Naive thymus-derived CD4-positive, alpha-beta T cell (primary cell): ENCODE measurements around the gene JUND. TPM values are rescaled to one million over a fixed set of nuclear protein-coding genes. Genes with fewer than 3 reads are reported as not detected.

Source experiments
- ATAC-seq: fragments of 150-1000 bp; cut with Tn5 transposase; 2 replicates; pipeline ENCODE4 v1.10.0; 2021; ENCODE audit warnings: mild to moderate bottlenecking, moderate library complexity
- CTCF ChIA-PET: fragments of 350-600 bp; sonication (Branson Sonifier 250); formaldehyde crosslinking; loops from one replicate; lab custom pipeline; 2021; ENCODE audit warnings: antibody characterized with exemption; lab: Charles Lee
- POLR2A ChIA-PET: fragments of 350-600 bp; sonication (Branson Sonifier 250); formaldehyde crosslinking; loops from one replicate; lab custom pipeline; 2021; ENCODE audit warnings: antibody characterized with exemption, inconsistent platforms; lab: Charles Lee
- DNase-seq, 9 donors: peaks; one replicate each; pipeline versions ENCODE4 v3.0.0 to v3.0.0-alpha.2; 2020 to 2022; ENCODE audit warnings: mixed read lengths in 1 of 9
- H3K27ac ChIP-seq: one replicate; pipeline ENCODE4 v1.7.0; 2013; ENCODE audit warnings: mild to moderate bottlenecking, low read depth, low read length, moderate library complexity
- H3K27me3 ChIP-seq, 2 donors: one replicate each; pipeline ENCODE4 v1.7.0; 2013; ENCODE audit warnings: low read length in 2 of 2, mild to moderate bottlenecking in 2 of 2, moderate library complexity in 2 of 2; ENCODE audit not compliant: control insufficient read depth in 2 of 2, insufficient read depth in 2 of 2
- H3K36me3 ChIP-seq, 3 experiments: 1 replicate in 2 of 3; 2 replicates in 1 of 3; pipeline ENCODE4 v1.7.0; 2013; ENCODE audit warnings: low read length in 3 of 3, mild to moderate bottlenecking in 3 of 3, moderate library complexity in 1 of 3; ENCODE audit not compliant: insufficient read depth in 3 of 3, control insufficient read depth in 2 of 3
- H3K4me1 ChIP-seq, 2 donors: one replicate each; pipeline ENCODE4 v1.7.0; 2013; ENCODE audit warnings: low read length in 2 of 2, mild to moderate bottlenecking in 2 of 2, moderate library complexity in 1 of 2; ENCODE audit not compliant: control insufficient read depth in 2 of 2, insufficient read depth in 2 of 2
- H3K4me3 ChIP-seq: 2 replicates; pipeline ENCODE4 v1.7.0; 2013; ENCODE audit warnings: mild to moderate bottlenecking, low read length
- H3K9me3 ChIP-seq, 3 experiments: 1 replicate in 2 of 3; 2 replicates in 1 of 3; pipeline ENCODE4 v1.7.0; 2013; ENCODE audit warnings: low read length in 3 of 3; ENCODE audit not compliant: control insufficient read depth in 2 of 3
- H3K27ac Mint-ChIP-seq, 9 donors: one replicate each; pipeline ENCODE4 v1.8.0; 2020 to 2022; ENCODE audit warnings: mixed read lengths in 9 of 9, mild to moderate bottlenecking in 8 of 9, moderate library complexity in 5 of 9, inconsistent platforms in 2 of 9
- H3K27me3 Mint-ChIP-seq, 5 donors: one replicate each; pipeline ENCODE4 v1.8.0; 2021 to 2022; ENCODE audit warnings: mixed read lengths in 5 of 5, mild to moderate bottlenecking in 1 of 5
- H3K36me3 Mint-ChIP-seq, 5 donors: one replicate each; pipeline ENCODE4 v1.8.0; 2020 to 2022; ENCODE audit warnings: mixed read lengths in 5 of 5, mild to moderate bottlenecking in 3 of 5, inconsistent platforms in 1 of 5
- H3K4me1 Mint-ChIP-seq, 7 donors: one replicate each; pipeline ENCODE4 v1.8.0; 2020 to 2022; ENCODE audit warnings: mixed read lengths in 7 of 7, mild to moderate bottlenecking in 3 of 7, inconsistent platforms in 1 of 7
- H3K4me3 Mint-ChIP-seq, 10 donors: one replicate each; pipeline ENCODE4 v1.8.0; 2020 to 2022; ENCODE audit warnings: mild to moderate bottlenecking in 10 of 10, mixed read lengths in 10 of 10, moderate library complexity in 6 of 10, inconsistent platforms in 2 of 10
- H3K9me3 Mint-ChIP-seq, 11 donors: one replicate each; pipeline ENCODE4 v1.8.0; 2020 to 2022; ENCODE audit warnings: mixed read lengths in 11 of 11, mild to moderate bottlenecking in 4 of 11, inconsistent platforms in 1 of 11, moderate library complexity in 1 of 11
- intact Hi-C, 2 donors: fragments of 100-400 bp; cut with micrococcal nuclease; formaldehyde crosslinking; loops; one replicate each; pipeline ENCODE4 v1.15.1; 2023
- polyA plus RNA-seq, 2 donors: library from polyadenylated mRNA; unstranded; fragments of 300-500 nt; fragmentation: Illumina TruSeq; gene quantifications; one replicate each; pipeline ENCODE4 v1.2.3, GENCODE V29; 2021
- total RNA-seq, 6 experiments: library from RNA in 5 of 6; stranded (reverse) in 5 of 6; gene quantifications; 1 replicate in 5 of 6; 2 replicates in 1 of 6; pipeline ENCODE4 v1.2.3 and lab custom pipeline; 2021 to 2026

JUND gene
- total and polyA plus RNA-seq, 7 experiments from 2014 or later: 29.0 to 1,360 (median 234) TPM

- no peaks in the 10 kb centered on the region for H3K27me3 ChIP-seq
- ChIA-PET POLR2A (interaction anchor here (3.8 to 6.7 kb wide), 5 partner anchors 11 to 30 kb away, joined by 23 to 216 read pairs (median 49); partner anchors contain the start of genes JUND and LSM4), CTCF (interaction anchor here (1.5 kb wide), 1 partner anchor 38 kb away, joined by 3 read pairs; no protein-coding TSS in a partner anchor)
- peak overlapping the region; percentile 92 for H3K27ac ChIP-seq
- DNase-seq: no peak
- intact Hi-C loops: loop anchor here (1.0 to 5.0 kb wide), 5 partner anchors 10 to 126 kb away; partner anchors contain the start of genes JUND (in 1 of the 2), LSM4 (in 1 of the 2) and SSBP4 (in 1 of the 2)
- H3K4me1 ChIP-seq: peaks cover 41 to 47% of the 10 kb centered on the region in 2 donors
- no peak for ATAC-seq
- H3K27ac Mint-ChIP-seq: peak overlapping the region; percentile 87 to 100 (median 97)
- H3K36me3 Mint-ChIP-seq: peaks cover 0 to 21% (median 0%) of the 10 kb centered on the region in 5 donors
- no peaks in the 10 kb centered on the region for H3K36me3 ChIP-seq
- peaks cover 43 to 73% (median 61%) of the 10 kb centered on the region in 7 donors for H3K4me1 Mint-ChIP-seq
- H3K9me3 ChIP-seq: no peaks in the 10 kb centered on the region
- H3K4me3 Mint-ChIP-seq: peak overlapping the region; percentile 80 to 96 (median 92)
- H3K4me3 ChIP-seq: peak overlapping the region; percentile 84
- peaks cover 0 to 14% (median 0%) of the 10 kb centered on the region in 11 donors for H3K9me3 Mint-ChIP-seq
- no peaks in the 10 kb centered on the region for H3K27me3 Mint-ChIP-seq
These were observed 9.7 kb upstream of the JUND start for GRCh38 chr19:18291019-18291524.

- ChIA-PET CTCF (interaction anchor here (1.5 kb wide), 1 partner anchor 39 kb away, joined by 3 read pairs; no protein-coding TSS in a partner anchor), POLR2A (interaction anchor here (3.8 to 6.7 kb wide), 5 partner anchors 10 to 31 kb away, joined by 23 to 216 read pairs (median 49); partner anchors contain the start of genes JUND and LSM4)
- ATAC-seq (peak; percentile 65), DNase-seq (peak in 8 of 9 donors; percentile 47 to 93 (median 59))
- Mint-ChIP-seq H3K36me3 (peaks cover 0 to 17% (median 0%) of the 10 kb centered on the region in 5 donors), H3K9me3 (peaks cover 0 to 8% (median 0%) of the 10 kb centered on the region in 11 donors), H3K27me3 (no peaks in the 10 kb centered on the region), H3K4me3 (peak overlapping the region; percentile 80 to 96 (median 92)), H3K27ac (peak overlapping the region; percentile 87 to 100 (median 97)), H3K4me1 (peaks cover 43 to 72% (median 63%) of the 10 kb centered on the region in 7 donors)
- Histone ChIP-seq H3K36me3 (no peaks in the 10 kb centered on the region), H3K4me1 (peaks cover 41 to 47% of the 10 kb centered on the region in 2 donors), H3K9me3 (no peaks in the 10 kb centered on the region), H3K4me3 (no peak overlapping the region), H3K27ac (peak overlapping the region; percentile 92), H3K27me3 (no peaks in the 10 kb centered on the region)
- intact Hi-C loops: loop anchor here (1.0 to 5.0 kb wide), 6 partner anchors 9 to 127 kb away; partner anchors contain the start of genes JUND (in 2 of the 2), LSM4 (in 2 of the 2) and SSBP4 (in 1 of the 2)
These were observed 9.0 kb upstream of the JUND start for GRCh38 chr19:18290302-18291018.

GRCh38 chr19:18289471-18290301 lies 8.3 kb upstream of the JUND start:
- ATAC-seq (no peak), DNase-seq (no peak)
- Mint-ChIP-seq H3K36me3 (peaks cover 0 to 13% (median 0%) of the 10 kb centered on the region in 5 donors), H3K9me3 (peaks cover 0 to 2% (median 0%) of the 10 kb centered on the region in 11 donors), H3K4me3 (peak overlapping the region; percentile 71 to 96 (median 91)), H3K4me1 (peaks cover 44 to 74% (median 66%) of the 10 kb centered on the region in 7 donors), H3K27ac (peak overlapping the region; percentile 87 to 100 (median 96)), H3K27me3 (no peaks in the 10 kb centered on the region)
- Histone ChIP-seq H3K27me3 (no peaks in the 10 kb centered on the region), H3K27ac (peak overlapping the region; percentile 92), H3K9me3 (no peaks in the 10 kb centered on the region), H3K4me1 (peaks cover 44 to 45% of the 10 kb centered on the region in 2 donors), H3K36me3 (no peaks in the 10 kb centered on the region), H3K4me3 (no peak overlapping the region)
- ChIA-PET CTCF (interaction anchor here (0.6 to 1.5 kb wide), 4 partner anchors 15 to 48 kb away, joined by 3 to 6 read pairs (median 4); no protein-coding TSS in a partner anchor), POLR2A (interaction anchor here (1.1 to 6.7 kb wide), 7 partner anchors 10 to 37 kb away, joined by 4 to 216 read pairs (median 42); partner anchors contain the start of genes JUND and LSM4)
- intact Hi-C loops: loop anchor here (1.0 to 5.0 kb wide), 5 partner anchors 8 to 128 kb away; partner anchors contain the start of genes JUND (in 1 of the 2), LSM4 (in 1 of the 2) and SSBP4 (in 1 of the 2)

GRCh38 chr19:18287836-18288772 lies 6.7 kb upstream of the JUND start:
- Histone ChIP-seq H3K27me3 (no peaks in the 10 kb centered on the region), H3K36me3 (no peaks in the 10 kb centered on the region), H3K27ac (peak overlapping the region; percentile 17), H3K4me1 (peaks cover 30 to 41% of the 10 kb centered on the region in 2 donors), H3K4me3 (no peak overlapping the region), H3K9me3 (no peaks in the 10 kb centered on the region)
- ATAC-seq (no peak), DNase-seq (no peak)
- H3K4me1 Mint-ChIP-seq: peaks cover 37 to 62% (median 54%) of the 10 kb centered on the region in 7 donors
- peak overlapping the region in 5 of 9 donors; percentile 12 to 91 (median 55) for H3K27ac Mint-ChIP-seq
- peaks cover 0 to 10% (median 0%) of the 10 kb centered on the region in 5 donors for H3K36me3 Mint-ChIP-seq
- ChIA-PET CTCF (no interaction called here), POLR2A (interaction anchor here (1.1 to 6.7 kb wide), 5 partner anchors 8 to 33 kb away, joined by 4 to 216 read pairs (median 49); partner anchors contain the start of genes JUND and LSM4)
- H3K4me3 Mint-ChIP-seq: peak overlapping the region in 1 of 10 donors; percentile 20
- H3K27me3 Mint-ChIP-seq: no peaks in the 10 kb centered on the region
- intact Hi-C loops: no loop called here
- peaks cover 0 to 2% (median 0%) of the 10 kb centered on the region in 11 donors for H3K9me3 Mint-ChIP-seq

GRCh38 chr19:18286973-18287635 lies 5.7 kb upstream of the JUND start:
- Histone ChIP-seq H3K4me1 (peaks cover 36 to 46% of the 10 kb centered on the region in 2 donors), H3K4me3 (no peak overlapping the region), H3K9me3 (no peaks in the 10 kb centered on the region), H3K27me3 (no peaks in the 10 kb centered on the region), H3K27ac (no peak overlapping the region), H3K36me3 (no peaks in the 10 kb centered on the region)
- ChIA-PET CTCF (no interaction called here), POLR2A (interaction anchor here (1.2 to 5.4 kb wide), 4 partner anchors 16 to 42 kb away, joined by 4 to 47 read pairs (median 6); no protein-coding TSS in a partner anchor)
- intact Hi-C loops: no loop called here
- peaks cover 0 to 6% (median 0%) of the 10 kb centered on the region in 11 donors for H3K9me3 Mint-ChIP-seq
- peaks cover 0 to 13% (median 0%) of the 10 kb centered on the region in 5 donors for H3K36me3 Mint-ChIP-seq
- peaks cover 41 to 68% (median 60%) of the 10 kb centered on the region in 7 donors for H3K4me1 Mint-ChIP-seq
- peak overlapping the region; percentile 15 to 90 (median 84) for H3K27ac Mint-ChIP-seq
- DNase-seq (no peak), ATAC-seq (no peak)
- no peaks in the 10 kb centered on the region for H3K27me3 Mint-ChIP-seq
- H3K4me3 Mint-ChIP-seq: no peak overlapping the region
